ENCODE data around the gene SFXN5. TPM values are rescaled to one million over a fixed set of nuclear protein-coding genes. Genes with fewer than 3 reads are reported as not detected.

The SFXN5 gene
- total and polyA plus RNA-seq, 2 of the 8 experiments (the other 6 are each of a cell fraction or from before 2014, with no cell fraction given), result 29.3 to 33.1 TPM

GRCh38 chr2:72998234-72998651 lies 73.3 kb downstream of the SFXN5 start:
- Histone ChIP-seq H4K91ac (replicated peaks; ENCODE audit: insufficient read length, low read length) (no peak overlapping the region), H3K9me3 (ENCODE audit: insufficient read depth in 2 of 2, low read depth in 1 of 2, low read length in 1 of 2) (no peaks in the 10 kb centered on the region), H3K36me3 (ENCODE audit: control insufficient read depth in 2 of 4, insufficient read depth in 4 of 4, low read length in 3 of 4) (no peaks in the 10 kb centered on the region), H3K4me3 (ENCODE audit: extremely low read depth in 1 of 4, insufficient read depth in 2 of 4, low read depth in 3 of 4, low read length in 4 of 4) (no peak overlapping the region), H2AK5ac (ENCODE audit: low read depth, low read length) (no peak overlapping the region), H2BK15ac (ENCODE audit: low read length) (no peak overlapping the region), H3K79me2 (ENCODE audit: control insufficient read depth in 1 of 2, insufficient read depth in 2 of 2, low read length in 2 of 2) (no peaks in the 10 kb centered on the region), H2BK120ac (replicated peaks; ENCODE audit: low read depth, low read length) (no peak overlapping the region), H3K14ac (ENCODE audit: insufficient read length) (no peak overlapping the region), H3K27ac (ENCODE audit: low read depth, low read length) (no peak overlapping the region), H3K4ac (replicated peaks; ENCODE audit: insufficient read length, low read depth, low read length) (no peak overlapping the region), H3K79me1 (ENCODE audit: low read depth, low read length) (no peaks in the 10 kb centered on the region), H2BK20ac (ENCODE audit: low read length) (no peak overlapping the region), H3K56ac (replicated peaks; ENCODE audit: insufficient read length, low read depth, low read length) (no peak overlapping the region), H2BK5ac (ENCODE audit: low read depth, low read length) (no peak overlapping the region), H2BK12ac (ENCODE audit: low read depth, low read length) (no peak overlapping the region), H3K23ac (ENCODE audit: insufficient read length) (no peak overlapping the region), H3K23me2 (ENCODE audit: low read depth, low read length) (no peaks in the 10 kb centered on the region), H3K4me1 (replicated peaks in 1 of 4; ENCODE audit: control insufficient read depth in 3 of 4, insufficient read depth in 4 of 4, low read length in 3 of 4) (peaks cover 0 to under 1% (median 0%) of the 10 kb centered on the region in 4 experiments; a peak in 1 of 7 replicates), H4K5ac (ENCODE audit: insufficient read length, low read depth, low read length) (no peak overlapping the region), H4K20me1 (replicated peaks in 1 of 2; ENCODE audit: control insufficient read depth in 1 of 2, insufficient read depth in 2 of 2, low read length in 2 of 2) (no peaks in the 10 kb centered on the region), H4K8ac (ENCODE audit: extremely low read depth, insufficient read depth, low read length) (no peak overlapping the region), H2AFZ (ENCODE audit: low read length) (no peak overlapping the region), H3K4me2 (ENCODE audit: insufficient read depth in 1 of 2, low read depth in 2 of 2, low read length in 2 of 2) (no peak overlapping the region), H3K27me3 (replicated peaks in 1 of 4; ENCODE audit: control insufficient read depth in 3 of 4, extremely low read depth in 1 of 4, insufficient read depth in 3 of 4, low read length in 3 of 4) (no peaks in the 10 kb centered on the region), H3K9ac (replicated peaks in 1 of 4; ENCODE audit: extremely low read depth in 1 of 4, low read depth in 3 of 4, low read length in 3 of 4) (no peak overlapping the region), H3K18ac (ENCODE audit: extremely low read depth, low read length) (no peak overlapping the region)
- FAIRE-seq, result no peak
- WGBS, 2 experiments (ENCODE audit: extremely low coverage in 1 of 2, insufficient coverage in 1 of 2, insufficient read length in 1 of 2, insufficient replicate concordance in 2 of 2, low coverage in 1 of 2, low lambda C conversion rate in 2 of 2, missing lambda C conversion rate in 1 of 2), result 90% methylated on average over 11 of the region's 12 CpGs; no CpG with 5 or more reads in 1 of the 2 experiments
- peak in 1 of 2 experiments; percentile 26 for DNase-seq (ENCODE audit: low read depth in 1 of 2, low spot score in 2 of 2)
- CTCF ChIA-PET (ENCODE audit: partially characterized antibody), result interaction anchor here (0.7 to 2.2 kb wide), 10 partner anchors 23 to 179 kb away, joined by 3 to 13 read pairs (median 4); no protein-coding TSS in a partner anchor
- POLR2A ChIA-PET (ENCODE audit: partially characterized antibody), result interaction anchor here (1.3 kb wide), 1 partner anchor 83 kb away, joined by 4 read pairs; no protein-coding TSS in a partner anchor
- TF ChIP-seq, protein P1, sequence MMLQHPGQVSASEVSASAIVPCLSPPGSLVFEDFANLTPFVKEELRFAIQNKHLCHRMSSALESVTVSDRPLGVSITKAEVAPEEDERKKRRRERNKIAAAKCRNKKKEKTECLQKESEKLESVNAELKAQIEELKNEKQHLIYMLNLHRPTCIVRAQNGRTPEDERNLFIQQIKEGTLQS (IDR thresholded peaks at IDR 0.05; ENCODE audit: insufficient read depth, low read depth, low read length), result no peak
- no peak for TF ChIP-seq E2F6 (IDR thresholded peaks at IDR 0.05)
- TF ChIP-seq KDM1A (IDR thresholded peaks at IDR 0.05; ENCODE audit: borderline replicate concordance, low read length), result no peak
- TF ChIP-seq BACH1 (IDR thresholded peaks at IDR 0.05; ENCODE audit: low read length), result no peak
- TF ChIP-seq CBX5 (IDR thresholded peaks at IDR 0.05; ENCODE audit: low read depth, low read length), result no peak
